IMR-90 (cell line): ENCODE results near the gene RTL1. TPM values are rescaled to one million over a fixed set of nuclear protein-coding genes. Genes with fewer than 3 reads are reported as not detected.

Experiments
- ATAC-seq: fragments of 200-7000 bp; cut with Tn5 transposase; 2 replicates; pipeline ENCODE4 v1.9.1; 2020; ENCODE audit warnings: low read depth, mild to moderate bottlenecking, moderate library complexity
- BruUV-seq: library from RNA; stranded (reverse); fragments of 400-500 nt; replicated peaks from 2 replicates; lab custom pipeline; 2021; lab: Mats Ljungman, UMichigan
- CTCF ChIA-PET: fragments of 300-600 bp; formaldehyde crosslinking; extraction: SDS; loops from one replicate; lab custom pipeline; 2021; ENCODE audit warnings: antibody characterized with exemption; lab: Yijun Ruan, JAX
- POLR2A ChIA-PET: fragments of 300-600 bp; sonication (Branson Sonifier 250); formaldehyde crosslinking; loops from one replicate; lab custom pipeline; 2022; ENCODE audit warnings: antibody characterized with exemption; ENCODE audit not compliant: unreplicated experiment; lab: Charles Lee
- DNase-seq: peaks from one replicate; pipeline ENCODE4 v3.0.0; 2013
- H2AFZ ChIP-seq: replicated peaks from 2 replicates; pipeline ENCODE3; 2013; ENCODE audit warnings: low read length, mild to moderate bottlenecking; ENCODE audit not compliant: poor library complexity
- H2AK5ac ChIP-seq: 2 replicates; pipeline ENCODE4 v1.6.1; 2013; ENCODE audit warnings: low read depth, low read length, inconsistent platforms
- H2AK9ac ChIP-seq: replicated peaks from 2 replicates; pipeline ENCODE3; 2013; ENCODE audit warnings: mild to moderate bottlenecking, low read depth, low read length, moderate library complexity; ENCODE audit not compliant: poor library complexity
- H2BK120ac ChIP-seq: 2 replicates; pipeline ENCODE4 v1.6.1; 2013; ENCODE audit warnings: low read depth, low read length, inconsistent platforms
- H2BK15ac ChIP-seq: 3 replicates; pipeline ENCODE4 v1.6.1; 2013; ENCODE audit warnings: low read depth, low read length, inconsistent platforms
- H2BK20ac ChIP-seq: 2 replicates; pipeline ENCODE4 v1.6.1; 2013; ENCODE audit warnings: low read depth, mild to moderate bottlenecking, inconsistent platforms, low read length, moderate library complexity
- H2BK5ac ChIP-seq: 2 replicates; pipeline ENCODE4 v1.6.1; 2013; ENCODE audit warnings: mild to moderate bottlenecking, low read depth, low read length, inconsistent platforms; ENCODE audit not compliant: poor library complexity, severe bottlenecking
- H3K14ac ChIP-seq: replicated peaks from 2 replicates; pipeline ENCODE4 v1.6.1; 2013; ENCODE audit warnings: low read depth, low read length, inconsistent platforms
- H3K18ac ChIP-seq: 2 replicates; pipeline ENCODE4 v1.6.1; 2013; ENCODE audit warnings: low read depth, low read length, control low read depth
- H3K23ac ChIP-seq: 2 replicates; pipeline ENCODE4 v1.6.1; 2013; ENCODE audit warnings: low read depth, low read length, inconsistent platforms
- H3K27ac ChIP-seq: 2 replicates; pipeline ENCODE4 v1.5.1; 2013; ENCODE audit warnings: mild to moderate bottlenecking, control low read depth, low read length; ENCODE audit not compliant: insufficient read depth
- H3K27me3 ChIP-seq: 2 replicates; pipeline ENCODE4 v1.6.1; 2013; ENCODE audit warnings: low read length; ENCODE audit not compliant: control insufficient read depth, insufficient read depth
- H3K36me3 ChIP-seq: 2 replicates; pipeline ENCODE4 v1.6.1; 2013; ENCODE audit warnings: low read length, mixed read lengths; ENCODE audit not compliant: control insufficient read depth, insufficient read depth
- H3K4ac ChIP-seq: 2 replicates; pipeline ENCODE4 v1.6.1; 2013; ENCODE audit warnings: low read depth, low read length, inconsistent platforms
- H3K4me1 ChIP-seq: 2 replicates; pipeline ENCODE4 v1.6.1; 2013; ENCODE audit warnings: low read length, mixed read lengths; ENCODE audit not compliant: control insufficient read depth, insufficient read depth
- H3K4me2 ChIP-seq: 2 replicates; pipeline ENCODE4 v1.6.1; 2013; ENCODE audit warnings: low read depth, mild to moderate bottlenecking, control low read depth, low read length, moderate library complexity
- H3K4me3 ChIP-seq: 2 replicates; pipeline ENCODE4 v1.5.1; 2013; ENCODE audit warnings: low read depth, mild to moderate bottlenecking, control low read depth, low read length, moderate library complexity; ENCODE audit not compliant: insufficient read depth
- H3K56ac ChIP-seq: 2 replicates; pipeline ENCODE4 v1.6.1; 2013; ENCODE audit warnings: low read length, inconsistent platforms; ENCODE audit not compliant: insufficient read depth; ENCODE audit errors: extremely low read depth
- H3K79me1 ChIP-seq, 2 experiments: 2 replicates each; pipeline ENCODE4 v1.6.1; 2013; ENCODE audit warnings: low read length in 2 of 2, inconsistent platforms in 1 of 2, low read depth in 1 of 2
- H3K9ac ChIP-seq: 2 replicates; pipeline ENCODE4 v1.6.1; 2013; ENCODE audit warnings: low read depth, low read length, control low read depth
- H3K9me1 ChIP-seq: 2 replicates; pipeline ENCODE4 v1.6.1; 2013; ENCODE audit warnings: low read length, inconsistent platforms; ENCODE audit not compliant: insufficient read depth
- H3K9me3 ChIP-seq: 2 replicates; pipeline ENCODE4 v1.6.1; 2013; ENCODE audit warnings: low read length; ENCODE audit not compliant: control insufficient read depth, insufficient read depth
- H4K20me1 ChIP-seq: 2 replicates; pipeline ENCODE4 v1.6.1; 2013; ENCODE audit warnings: low read length, inconsistent platforms; ENCODE audit not compliant: insufficient read depth
- H4K5ac ChIP-seq: 2 replicates; pipeline ENCODE4 v1.6.1; 2013; ENCODE audit warnings: mild to moderate bottlenecking, low read depth, low read length, control low read depth
- H4K8ac ChIP-seq, 2 experiments: 2 replicates each; pipeline ENCODE4 v1.6.1; 2013; ENCODE audit warnings: low read depth in 2 of 2, low read length in 2 of 2, control low read depth in 1 of 2, inconsistent platforms in 1 of 2
- H4K91ac ChIP-seq: 2 replicates; pipeline ENCODE4 v1.6.1; 2013; ENCODE audit warnings: low read depth, low read length, inconsistent platforms; ENCODE audit not compliant: insufficient read depth
- BHLHE40 ChIP-seq: fragments of 150-350 bp; IDR thresholded peaks from 2 replicates; pipeline ENCODE4 v1.6.1; 2016; ENCODE audit warnings: mild to moderate bottlenecking, low read depth, low read length
- CEBPB ChIP-seq: IDR thresholded peaks from 2 replicates; pipeline ENCODE4 v1.6.1; 2012; ENCODE audit warnings: low read depth, low read length, improper control_type of control experiment
- MXI1 ChIP-seq: IDR thresholded peaks from 2 replicates; pipeline ENCODE4 v1.6.1; 2012; ENCODE audit warnings: low read depth, mild to moderate bottlenecking, low read length, moderate library complexity, borderline replicate concordance
- NFE2L2 ChIP-seq: fragments of 150-350 bp; IDR thresholded peaks from 2 replicates; pipeline ENCODE4 v1.6.1; 2016; ENCODE audit warnings: low read depth, mild to moderate bottlenecking, low read length
- POLR2A ChIP-seq: IDR thresholded peaks from 2 replicates; pipeline ENCODE4 v1.6.1; 2012; ENCODE audit warnings: mild to moderate bottlenecking, low read depth, low read length
- RAD21 ChIP-seq: IDR thresholded peaks from 2 replicates; pipeline ENCODE4 v1.6.1; 2012; ENCODE audit warnings: low read length, improper control_type of control experiment
- RFX5 ChIP-seq: IDR thresholded peaks from 2 replicates; pipeline ENCODE4 v1.8.0; 2012; ENCODE audit warnings: low read depth, mild to moderate bottlenecking, low read length, moderate library complexity
- SMC3 ChIP-seq: fragments of 150-350 bp; IDR thresholded peaks from 2 replicates; pipeline ENCODE4 v1.6.1; 2016; ENCODE audit warnings: low read depth, mild to moderate bottlenecking, antibody characterized with exemption, low read length, moderate library complexity
- WGBS, 2 experiments: methylation state at CpG; one replicate each; pipeline versions ENCODE4 v1.1.5 to v1.1.7; 2013; ENCODE audit warnings: missing lambda C conversion rate in 2 of 2; ENCODE audit not compliant: insufficient read length in 1 of 2; ENCODE audit errors: extremely low coverage in 2 of 2; 5-methylcytosine and 5-hydroxymethylcytosine counted together
- dilution Hi-C: fragments of 300-500 bp; cut with HindIII; formaldehyde crosslinking; loops from one replicate; pipeline ENCODE4 v1.14.3; 2018; ENCODE audit warnings: low sequenced_read_pairs; ENCODE audit not compliant: unreplicated experiment
- in situ Hi-C: fragments of 300-500 bp; cut with MboI; formaldehyde crosslinking; loops from 3 replicates; pipeline ENCODE4 v1.14.3; 2019; ENCODE audit warnings: low sequenced_read_pairs, inconsistent platforms, mixed read lengths
- intact Hi-C: fragments of 100-400 bp; cut with micrococcal nuclease; formaldehyde crosslinking; loops from 2 replicates; pipeline ENCODE4 v1.10.0; 2022
- polyA plus RNA-seq, 3 experiments: library from polyadenylated mRNA; depleted of rRNA; stranded (reverse); fragments of >200 nt; gene quantifications; 2 replicates each; pipeline ENCODE4 v1.2.3, GENCODE V29; 2012; ENCODE audit warnings: low replicate concordance in 1 of 3
- total RNA-seq: library from RNA; depleted of rRNA; stranded (reverse); fragments of >200 nt; gene quantifications from 2 replicates; pipeline ENCODE4 v1.2.3, GENCODE V29; 2012
- TF ChIP-seq, protein P1 (sequence below): fragments of 150-350 bp; IDR thresholded peaks from 2 replicates; pipeline ENCODE4 v1.6.1; 2016; ENCODE audit warnings: low read depth, mild to moderate bottlenecking, low read length, moderate library complexity, borderline replicate concordance

RTL1 gene
- total and polyA plus RNA-seq, 2 of the 4 experiments (the other 2 are of a cell fraction): not detected

DNA sequence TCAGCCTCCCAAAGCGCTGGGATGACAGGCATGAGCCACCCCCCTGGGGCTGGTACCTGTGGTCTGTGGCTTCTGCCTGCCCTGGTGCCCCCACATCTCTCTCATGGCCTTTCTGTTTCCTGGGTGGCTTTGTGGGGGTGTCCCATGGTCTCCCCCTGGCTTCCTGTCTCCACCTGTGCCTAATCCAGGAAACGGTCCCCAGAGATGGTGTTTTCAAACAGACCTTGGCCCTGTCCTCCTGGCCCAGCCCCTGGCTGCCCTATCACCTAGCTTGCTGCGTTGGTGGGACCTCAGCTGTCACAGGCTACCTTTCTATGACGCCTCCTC is 59.5 kb downstream of the RTL1 start:
- H2AK9ac ChIP-seq: peak overlapping the region; percentile 20
- ATAC-seq (no peak), DNase-seq (no peak)
- H3K4me3 ChIP-seq: no peak overlapping the region
- intact Hi-C loops (loop anchor here (5.0 kb wide), 1 partner anchor 182 kb away; no protein-coding TSS in a partner anchor), dilution Hi-C loops (no loop called here), in situ Hi-C loops (loop anchor here (10.0 kb wide), 1 partner anchor 459 kb away; no protein-coding TSS in a partner anchor)
- H2AFZ ChIP-seq: no peak overlapping the region
- H3K27ac ChIP-seq: no peak overlapping the region
- H3K9me3 ChIP-seq: no peaks in the 10 kb centered on the region
- no peak overlapping the region for H4K91ac ChIP-seq
- H3K18ac ChIP-seq: no peak overlapping the region
- peaks cover 99% of the 10 kb centered on the region for H4K20me1 ChIP-seq
- no peak overlapping the region for H4K8ac ChIP-seq
- H2AK5ac ChIP-seq: no peak overlapping the region
- H3K79me1 ChIP-seq: peaks cover 3 to 60% of the 10 kb centered on the region in 2 experiments; a peak in 3 of 4 replicates
- H2BK20ac ChIP-seq: no peak overlapping the region
- H4K5ac ChIP-seq: no peak overlapping the region
- H3K14ac ChIP-seq: no peak overlapping the region
- no CpG with 5 or more reads among the region's 4 CpGs for WGBS, 2 experiments
- H3K27me3 ChIP-seq: no peaks in the 10 kb centered on the region
- H2BK15ac ChIP-seq: no peak overlapping the region
- peaks cover 4% of the 10 kb centered on the region; the same call in 1 of the 2 replicates for H3K9me1 ChIP-seq
- no peak overlapping the region for H3K4ac ChIP-seq
- no peak overlapping the region for H3K4me2 ChIP-seq
- no peak overlapping the region for H3K9ac ChIP-seq
- H2BK5ac ChIP-seq: no peak overlapping the region
- CTCF ChIA-PET: no interaction called here
- BruUV-seq: no TSS peak
- H3K56ac ChIP-seq: no peak overlapping the region
- no peak for TF ChIP-seq CEBPB
- no peak for TF ChIP-seq MXI1
- no peak for TF ChIP-seq SMC3
- no peak for TF ChIP-seq BHLHE40
- no peak for TF ChIP-seq NFE2L2
- TF ChIP-seq RAD21: no peak
- TF ChIP-seq POLR2A: no peak
- TF ChIP-seq, protein P1, sequence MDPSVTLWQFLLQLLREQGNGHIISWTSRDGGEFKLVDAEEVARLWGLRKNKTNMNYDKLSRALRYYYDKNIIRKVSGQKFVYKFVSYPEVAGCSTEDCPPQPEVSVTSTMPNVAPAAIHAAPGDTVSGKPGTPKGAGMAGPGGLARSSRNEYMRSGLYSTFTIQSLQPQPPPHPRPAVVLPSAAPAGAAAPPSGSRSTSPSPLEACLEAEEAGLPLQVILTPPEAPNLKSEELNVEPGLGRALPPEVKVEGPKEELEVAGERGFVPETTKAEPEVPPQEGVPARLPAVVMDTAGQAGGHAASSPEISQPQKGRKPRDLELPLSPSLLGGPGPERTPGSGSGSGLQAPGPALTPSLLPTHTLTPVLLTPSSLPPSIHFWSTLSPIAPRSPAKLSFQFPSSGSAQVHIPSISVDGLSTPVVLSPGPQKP: no peak
- TF ChIP-seq RFX5: no peak
- H2BK120ac ChIP-seq: no peak overlapping the region
- peaks cover 16% of the 10 kb centered on the region for H3K4me1 ChIP-seq
- peaks cover 56% of the 10 kb centered on the region for H3K36me3 ChIP-seq
- H3K23ac ChIP-seq: no peak overlapping the region
- POLR2A ChIA-PET: no interaction called here
